H1 (cell line): Measurements from ENCODE around the gene SLC25A45. TPM values are rescaled to one million over a fixed set of nuclear protein-coding genes. Genes with fewer than 3 reads are reported as not detected.

ENCODE experiments used
- JUND ChIP-seq: IDR thresholded peaks from 2 replicates; pipeline ENCODE4 v1.6.1; 2011; ENCODE audit warnings: mild to moderate bottlenecking, improper control_type of control experiment, low read length
- NRF1 ChIP-seq: IDR thresholded peaks from 2 replicates; pipeline ENCODE4 v1.6.1; 2011; ENCODE audit warnings: mild to moderate bottlenecking, low read depth, low read length, improper control_type of control experiment
- RAD21 ChIP-seq, 2 experiments: IDR thresholded peaks in 1 of 2; conservative IDR thresholded peaks in 1 of 2; 2 replicates each; pipeline ENCODE4 v1.6.1; 2011; ENCODE audit warnings: low read depth in 2 of 2, low read length in 2 of 2, improper control_type of control experiment in 1 of 2, inconsistent platforms in 1 of 2, mild to moderate bottlenecking in 1 of 2, moderate library complexity in 1 of 2
- RNF2 ChIP-seq: fragments of 200-900, 300-1000 bp; sonication (generic); IDR thresholded peaks from 2 replicates; pipeline ENCODE4 v1.7.1; 2016; ENCODE audit warnings: borderline replicate concordance, low read depth, mild to moderate bottlenecking, antibody characterized with exemption, low read length; ENCODE audit not compliant: poor library complexity, severe bottlenecking; ENCODE audit errors: missing control alignments
- polyA plus RNA-seq, 7 experiments: library from polyadenylated mRNA; depleted of rRNA in 3 of 7; stranded (reverse) in 5 of 7; unstranded in 2 of 7; fragments of >200 nt in 5 of 7; fragments of 200-250 nt in 2 of 7; gene quantifications; 1 replicate in 5 of 7; 2 replicates in 1 of 7; 4 replicates in 1 of 7; pipeline versions ENCODE4 v1.2.1 to v1.2.3, GENCODE V29; 2011 to 2013; ENCODE audit warnings: missing spikeins in 2 of 7, mixed read lengths in 2 of 7
- total RNA-seq: library from RNA; stranded (reverse); fragmentation: NEBNext Ultra II Directional; extraction: Animal tissue kit (Norgen Biotek cat#: 25700); gene quantifications from 2 replicates; pipeline ENCODE4 v1.2.1, GENCODE V29; 2021
- TF ChIP-seq, protein P1 (sequence below): IDR thresholded peaks from 2 replicates; pipeline ENCODE4 v1.6.1; 2011; ENCODE audit warnings: low read depth, mild to moderate bottlenecking, low read length; ENCODE audit not compliant: insufficient read depth

The SLC25A45 gene
- total and polyA plus RNA-seq, 2 of the 8 experiments (the other 6 are each of a cell fraction or from before 2014, with no cell fraction given), result 0.54 to 0.59 TPM

DNA sequence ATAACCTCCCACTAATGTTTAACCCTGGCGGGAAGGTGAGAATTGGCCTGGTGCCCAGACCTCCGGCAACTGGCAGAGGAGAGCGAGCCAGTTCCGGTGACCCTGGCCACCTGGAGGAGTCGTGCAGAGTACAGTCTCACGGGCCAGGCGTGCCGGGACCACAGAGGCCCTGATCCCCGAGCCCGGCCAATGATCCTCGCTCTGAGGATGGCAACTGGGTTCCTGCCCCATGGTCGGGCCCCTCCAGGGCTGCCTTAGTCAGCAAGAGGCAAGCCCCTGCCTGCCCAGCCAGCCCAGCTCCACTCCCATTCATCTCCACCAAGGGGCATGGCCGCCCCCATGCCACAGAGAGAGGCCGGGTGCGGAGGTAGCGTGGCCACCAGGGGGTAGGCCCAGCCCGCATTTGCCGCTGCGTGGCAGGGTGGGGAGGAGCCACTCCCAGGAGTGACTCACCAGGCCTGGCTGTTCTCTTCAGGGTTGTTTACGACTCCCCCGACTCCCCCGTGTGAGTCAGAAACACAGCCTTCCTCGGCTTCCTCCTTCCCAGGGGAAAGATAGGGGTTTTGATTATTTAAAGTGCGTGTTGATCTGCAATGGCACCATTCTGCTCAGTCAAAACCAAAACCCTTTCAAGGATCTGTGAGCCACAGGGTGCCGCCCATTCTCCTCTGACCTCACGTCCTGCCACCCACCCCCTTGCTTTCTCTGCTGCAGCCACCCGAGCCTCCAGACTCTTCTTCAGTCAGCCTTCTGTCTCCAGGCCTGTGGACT, at the start of gene SLC25A45 (continued):
- TF ChIP-seq, protein P1, sequence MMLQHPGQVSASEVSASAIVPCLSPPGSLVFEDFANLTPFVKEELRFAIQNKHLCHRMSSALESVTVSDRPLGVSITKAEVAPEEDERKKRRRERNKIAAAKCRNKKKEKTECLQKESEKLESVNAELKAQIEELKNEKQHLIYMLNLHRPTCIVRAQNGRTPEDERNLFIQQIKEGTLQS, result no peak
- TF ChIP-seq NRF1 (no peak), RAD21 (IDR thresholded peaks at IDR 0.05 in 1 of 2, conservative IDR thresholded peaks at IDR 0.05 in 1 of 2; ENCODE audit: low read depth in 2 of 2, low read length in 2 of 2) (peak; percentile 49 to 55), JUND (peak; percentile 85), RNF2 (no peak)
